Glutamatergic neuron (in vitro differentiated cells): ENCODE results near the gene HADHA. TPM values are rescaled to one million over a fixed set of nuclear protein-coding genes. Genes with fewer than 3 reads are reported as not detected.

Experiments
- DNase-seq: peaks from one replicate; pipeline ENCODE4 v3.0.0; 2022
- H3K27ac Mint-ChIP-seq: one replicate; pipeline ENCODE4 v1.8.0; 2020; ENCODE audit warnings: mild to moderate bottlenecking, mixed read lengths, inconsistent platforms; ENCODE audit not compliant: unreplicated experiment
- H3K27me3 Mint-ChIP-seq: one replicate; pipeline ENCODE4 v1.8.0; 2020; ENCODE audit warnings: mild to moderate bottlenecking, moderate library complexity, mixed read lengths, inconsistent platforms; ENCODE audit not compliant: unreplicated experiment
- H3K36me3 Mint-ChIP-seq: one replicate; pipeline ENCODE4 v1.8.0; 2020; ENCODE audit warnings: mild to moderate bottlenecking, mixed read lengths, inconsistent platforms; ENCODE audit not compliant: unreplicated experiment
- H3K4me1 Mint-ChIP-seq: one replicate; pipeline ENCODE4 v1.8.0; 2020; ENCODE audit warnings: mild to moderate bottlenecking, low read depth, mixed read lengths, inconsistent platforms; ENCODE audit not compliant: unreplicated experiment
- H3K4me3 Mint-ChIP-seq: one replicate; pipeline ENCODE4 v1.8.0; 2020; ENCODE audit warnings: mild to moderate bottlenecking, mixed read lengths, inconsistent platforms; ENCODE audit not compliant: unreplicated experiment
- H3K9me3 Mint-ChIP-seq: one replicate; pipeline ENCODE4 v1.8.0; 2020; ENCODE audit warnings: mild to moderate bottlenecking, moderate library complexity, mixed read lengths, inconsistent platforms; ENCODE audit not compliant: unreplicated experiment
- CTCF ChIP-seq: fragments of 200-600 bp; sonication (generic); IDR thresholded peaks from one replicate; pipeline ENCODE4 v1.5.0; 2021; ENCODE audit not compliant: partially characterized antibody, unreplicated experiment
- total RNA-seq: library from RNA; stranded (reverse); fragmentation: NEBNext Ultra II Directional; extraction: Animal tissue kit (Norgen Biotek cat#: 25700); gene quantifications from one replicate; pipeline ENCODE4 v1.2.1, GENCODE V29; 2021; ENCODE audit not compliant: unreplicated experiment

HADHA gene
- total RNA-seq, 1 donor from 2014 or later: 89.8 TPM

- H3K27me3 Mint-ChIP-seq: peaks cover 3% of the 10 kb centered on the region
- no peaks in the 10 kb centered on the region for H3K4me1 Mint-ChIP-seq
- H3K4me3 Mint-ChIP-seq: no peak overlapping the region
- no peaks in the 10 kb centered on the region for H3K36me3 Mint-ChIP-seq
- no peaks in the 10 kb centered on the region for H3K9me3 Mint-ChIP-seq
- DNase-seq: no peak
- no peak for TF ChIP-seq CTCF
- no peak overlapping the region for H3K27ac Mint-ChIP-seq
Measured at GRCh38 chr2:26195040-26195984, 49.1 kb downstream of the HADHA start.

GRCh38 chr2:26193578-26194231 lies 50.7 kb downstream of the HADHA start:
- Mint-ChIP-seq H3K27ac (no peak overlapping the region), H3K9me3 (no peaks in the 10 kb centered on the region), H3K27me3 (peaks cover 5% of the 10 kb centered on the region), H3K4me1 (no peaks in the 10 kb centered on the region), H3K36me3 (no peaks in the 10 kb centered on the region), H3K4me3 (no peak overlapping the region)
- DNase-seq: no peak
- TF ChIP-seq CTCF: no peak

- Mint-ChIP-seq H3K4me3 (no peak overlapping the region), H3K36me3 (no peaks in the 10 kb centered on the region), H3K4me1 (no peaks in the 10 kb centered on the region), H3K9me3 (no peaks in the 10 kb centered on the region), H3K27ac (no peak overlapping the region), H3K27me3 (peaks cover 5% of the 10 kb centered on the region)
- no peak for TF ChIP-seq CTCF
- DNase-seq: no peak
Measured at GRCh38 chr2:26191316-26192159, 52.9 kb downstream of the HADHA start.

GRCh38 chr2:26190369-26190768 lies 54.1 kb downstream of the HADHA start:
- H3K4me3 Mint-ChIP-seq: no peak overlapping the region
- no peak for DNase-seq
- H3K9me3 Mint-ChIP-seq: peaks cover 2% of the 10 kb centered on the region
- H3K27me3 Mint-ChIP-seq: peaks cover 7% of the 10 kb centered on the region
- H3K36me3 Mint-ChIP-seq: no peaks in the 10 kb centered on the region
- no peaks in the 10 kb centered on the region for H3K4me1 Mint-ChIP-seq
- no peak for TF ChIP-seq CTCF
- H3K27ac Mint-ChIP-seq: no peak overlapping the region
